ENCODE data around the gene EML4.
A peak's percentile ranks its signal among the peaks of the same experiment; 100 is the strongest.

GRCh38 chr2:42132966-42133641, 36.0 kb upstream of the EML4 start:
- TF ChIP-seq IRF5 (IDR thresholded peaks at IDR 0.05; ENCODE audit: borderline replicate concordance) (no peak), NR2C2 (IDR thresholded peaks at IDR 0.05; ENCODE audit: borderline replicate concordance, control insufficient read depth, insufficient read length, low read depth) (no peak), CTCF (IDR thresholded peaks at IDR 0.05 in 2 of 3, conservative IDR thresholded peaks at IDR 0.05 in 1 of 3; ENCODE audit: control insufficient read depth in 2 of 3, extremely low read depth in 1 of 3, insufficient read depth in 1 of 3, low read depth in 3 of 3, low read length in 3 of 3) (no peak), KDM1A (IDR thresholded peaks at IDR 0.05; ENCODE audit: borderline replicate concordance) (no peak), MEF2B (IDR thresholded peaks at IDR 0.05; ENCODE audit: partially characterized antibody, poor library complexity, severe bottlenecking) (no peak), POLR2A (IDR thresholded peaks at IDR 0.05; ENCODE audit: low read depth, low read length) (peak; percentile 75), POLR2AphosphoS5 (IDR thresholded peaks at IDR 0.05; ENCODE audit: low read length) (peak; percentile 70), CREB1 (IDR thresholded peaks at IDR 0.05; ENCODE audit: low read depth) (no peak; the same call in 1 of the 2 replicates), RAD21 (IDR thresholded peaks at IDR 0.05; ENCODE audit: insufficient read depth, low read depth, low read length) (peak; percentile 11; the same call in 1 of the 2 replicates), HDAC2 (IDR thresholded peaks at IDR 0.05) (no peak), SUZ12 (IDR thresholded peaks at IDR 0.05; ENCODE audit: unreplicated experiment) (no peak)
- TF ChIP-seq, protein P1, sequence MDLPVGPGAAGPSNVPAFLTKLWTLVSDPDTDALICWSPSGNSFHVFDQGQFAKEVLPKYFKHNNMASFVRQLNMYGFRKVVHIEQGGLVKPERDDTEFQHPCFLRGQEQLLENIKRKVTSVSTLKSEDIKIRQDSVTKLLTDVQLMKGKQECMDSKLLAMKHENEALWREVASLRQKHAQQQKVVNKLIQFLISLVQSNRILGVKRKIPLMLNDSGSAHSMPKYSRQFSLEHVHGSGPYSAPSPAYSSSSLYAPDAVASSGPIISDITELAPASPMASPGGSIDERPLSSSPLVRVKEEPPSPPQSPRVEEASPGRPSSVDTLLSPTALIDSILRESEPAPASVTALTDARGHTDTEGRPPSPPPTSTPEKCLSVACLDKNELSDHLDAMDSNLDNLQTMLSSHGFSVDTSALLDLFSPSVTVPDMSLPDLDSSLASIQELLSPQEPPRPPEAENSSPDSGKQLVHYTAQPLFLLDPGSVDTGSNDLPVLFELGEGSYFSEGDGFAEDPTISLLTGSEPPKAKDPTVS (IDR thresholded peaks at IDR 0.05; ENCODE audit: low read depth, low read length) = no peak
